GM12874 (cell line): ENCODE measurements around the gene ATF6B.

Experiments
- CTCF ChIP-seq: IDR thresholded peaks from 2 replicates; pipeline ENCODE4 v1.5.1; 2011; ENCODE audit warnings: low read depth, mild to moderate bottlenecking, control low read depth, low read length, moderate library complexity; ENCODE audit not compliant: insufficient read depth

ATF6B gene

GRCh38 chr6:32166411-32167061 lies 38.5 kb upstream of the ATF6B start:
- no peak for TF ChIP-seq CTCF

- no peak for TF ChIP-seq CTCF
These were observed 36.2 kb upstream of the ATF6B start, which contains the start of gene EGFL8 for GRCh38 chr6:32164295-32164694. Gene EGFL8 (plus strand): TSS chr6:32164595. CDS start chr6:32166166, 1,571 bp downstream.

- TF ChIP-seq CTCF = no peak
These were observed 35.7 kb upstream of the ATF6B start for GRCh38 chr6:32163559-32164258.

- TF ChIP-seq CTCF = no peak
These were observed 30.0 kb upstream of the ATF6B start for GRCh38 chr6:32158052-32158451.

- no peak for TF ChIP-seq CTCF
These were observed 28.8 kb upstream of the ATF6B start for GRCh38 chr6:32156891-32157290.

- TF ChIP-seq CTCF = peak; percentile 53
These were observed 26.6 kb upstream of the ATF6B start for GRCh38 chr6:32154514-32155161.
